Measurements from ENCODE around the gene RTN1. TPM values are rescaled to one million over a fixed set of nuclear protein-coding genes. Genes with fewer than 3 reads are reported as not detected.

Gene RTN1, protein sequence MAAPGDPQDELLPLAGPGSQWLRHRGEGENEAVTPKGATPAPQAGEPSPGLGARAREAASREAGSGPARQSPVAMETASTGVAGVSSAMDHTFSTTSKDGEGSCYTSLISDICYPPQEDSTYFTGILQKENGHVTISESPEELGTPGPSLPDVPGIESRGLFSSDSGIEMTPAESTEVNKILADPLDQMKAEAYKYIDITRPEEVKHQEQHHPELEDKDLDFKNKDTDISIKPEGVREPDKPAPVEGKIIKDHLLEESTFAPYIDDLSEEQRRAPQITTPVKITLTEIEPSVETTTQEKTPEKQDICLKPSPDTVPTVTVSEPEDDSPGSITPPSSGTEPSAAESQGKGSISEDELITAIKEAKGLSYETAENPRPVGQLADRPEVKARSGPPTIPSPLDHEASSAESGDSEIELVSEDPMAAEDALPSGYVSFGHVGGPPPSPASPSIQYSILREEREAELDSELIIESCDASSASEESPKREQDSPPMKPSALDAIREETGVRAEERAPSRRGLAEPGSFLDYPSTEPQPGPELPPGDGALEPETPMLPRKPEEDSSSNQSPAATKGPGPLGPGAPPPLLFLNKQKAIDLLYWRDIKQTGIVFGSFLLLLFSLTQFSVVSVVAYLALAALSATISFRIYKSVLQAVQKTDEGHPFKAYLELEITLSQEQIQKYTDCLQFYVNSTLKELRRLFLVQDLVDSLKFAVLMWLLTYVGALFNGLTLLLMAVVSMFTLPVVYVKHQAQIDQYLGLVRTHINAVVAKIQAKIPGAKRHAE
- 0.12 and 0.34 TPM in 2 replicates for total RNA-seq

DNA sequence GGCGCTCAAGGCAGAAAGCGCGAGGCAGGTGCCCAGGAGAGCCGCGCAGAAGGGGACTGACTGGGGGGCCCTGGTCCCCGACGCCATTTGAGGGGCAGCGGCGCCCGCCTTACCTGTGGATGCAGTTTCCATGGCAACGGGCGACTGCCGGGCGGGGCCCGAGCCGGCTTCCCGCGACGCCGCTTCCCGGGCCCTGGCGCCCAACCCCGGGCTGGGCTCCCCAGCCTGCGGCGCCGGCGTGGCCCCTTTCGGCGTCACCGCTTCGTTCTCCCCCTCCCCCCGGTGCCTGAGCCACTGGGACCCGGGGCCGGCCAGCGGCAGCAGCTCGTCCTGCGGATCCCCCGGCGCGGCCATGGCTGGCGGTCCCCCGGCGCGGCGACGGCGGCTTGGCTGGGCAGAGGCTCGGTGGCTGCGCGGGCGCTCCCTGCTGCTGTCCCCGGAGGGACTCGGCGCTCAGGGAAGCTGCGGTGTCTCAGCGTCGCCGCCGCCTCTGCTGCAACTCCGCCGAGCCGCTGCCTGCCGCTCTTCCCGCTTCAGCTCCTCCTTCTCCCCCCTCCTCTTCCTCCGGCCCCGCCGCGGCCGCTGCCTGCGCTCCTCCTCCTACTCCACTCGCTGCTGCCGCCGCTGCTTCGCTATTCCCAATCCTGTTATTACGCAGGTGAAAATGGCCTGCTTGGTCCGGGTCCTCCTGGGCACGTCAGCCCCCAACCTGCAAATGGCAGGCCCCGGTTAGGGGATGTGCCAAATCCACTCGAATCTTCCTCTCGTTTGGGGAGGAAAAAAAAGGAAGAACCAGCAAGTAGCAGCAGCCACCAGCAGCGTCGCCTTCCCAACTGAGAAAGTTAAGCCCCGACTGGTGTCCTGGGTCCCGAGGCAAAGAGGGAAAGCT, at the start of gene RTN1:
Gene RTN1, minus strand, starts transcription at position 500 of the 889 bp plus-strand sequence. Its CDS starts 146 bp downstream, at position 354.

DNA sequence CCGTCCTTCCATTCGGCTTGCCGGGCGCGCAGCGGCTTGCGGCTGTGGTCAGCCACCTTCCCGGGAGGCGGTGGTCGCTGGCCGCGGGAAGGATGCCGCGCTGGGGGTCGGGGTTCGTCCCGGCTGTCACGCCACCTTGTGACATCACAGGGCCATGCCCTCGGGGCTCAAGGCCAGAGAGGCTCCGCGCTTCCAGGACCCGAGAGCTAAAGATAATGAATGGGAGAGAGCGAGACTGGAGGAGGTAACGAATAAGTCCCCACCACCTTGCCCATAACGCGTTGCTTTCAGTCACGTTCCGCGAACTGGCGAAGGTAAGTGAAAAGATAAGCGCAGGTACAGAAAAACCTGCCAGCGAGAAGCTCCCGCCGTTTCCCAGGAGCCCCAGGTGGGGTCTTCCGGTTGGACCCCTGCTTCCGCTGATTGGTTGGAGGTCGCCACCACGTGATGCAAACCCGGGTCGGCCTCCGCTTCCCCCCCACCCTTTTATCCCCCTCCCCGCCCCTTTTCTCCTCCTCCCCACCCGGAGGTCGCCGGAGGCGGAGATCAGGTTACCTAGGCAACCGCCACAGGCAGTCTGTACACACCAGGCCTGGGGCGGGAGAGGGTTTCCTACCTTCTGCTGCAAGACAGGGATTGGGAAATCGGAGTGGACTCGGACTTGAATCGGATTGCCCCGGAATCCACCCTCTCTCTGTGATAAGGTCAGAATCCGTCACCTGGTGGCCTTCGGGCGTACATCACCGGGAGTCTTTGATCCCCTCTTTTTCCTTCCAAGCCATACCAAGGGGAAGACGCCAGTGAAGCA, 49.2 kb upstream of the RTN1 start, which contains the start of gene LRRC9:
Gene LRRC9, plus strand, starts transcription at position 575 of the 808 bp plus-strand sequence.

DNA sequence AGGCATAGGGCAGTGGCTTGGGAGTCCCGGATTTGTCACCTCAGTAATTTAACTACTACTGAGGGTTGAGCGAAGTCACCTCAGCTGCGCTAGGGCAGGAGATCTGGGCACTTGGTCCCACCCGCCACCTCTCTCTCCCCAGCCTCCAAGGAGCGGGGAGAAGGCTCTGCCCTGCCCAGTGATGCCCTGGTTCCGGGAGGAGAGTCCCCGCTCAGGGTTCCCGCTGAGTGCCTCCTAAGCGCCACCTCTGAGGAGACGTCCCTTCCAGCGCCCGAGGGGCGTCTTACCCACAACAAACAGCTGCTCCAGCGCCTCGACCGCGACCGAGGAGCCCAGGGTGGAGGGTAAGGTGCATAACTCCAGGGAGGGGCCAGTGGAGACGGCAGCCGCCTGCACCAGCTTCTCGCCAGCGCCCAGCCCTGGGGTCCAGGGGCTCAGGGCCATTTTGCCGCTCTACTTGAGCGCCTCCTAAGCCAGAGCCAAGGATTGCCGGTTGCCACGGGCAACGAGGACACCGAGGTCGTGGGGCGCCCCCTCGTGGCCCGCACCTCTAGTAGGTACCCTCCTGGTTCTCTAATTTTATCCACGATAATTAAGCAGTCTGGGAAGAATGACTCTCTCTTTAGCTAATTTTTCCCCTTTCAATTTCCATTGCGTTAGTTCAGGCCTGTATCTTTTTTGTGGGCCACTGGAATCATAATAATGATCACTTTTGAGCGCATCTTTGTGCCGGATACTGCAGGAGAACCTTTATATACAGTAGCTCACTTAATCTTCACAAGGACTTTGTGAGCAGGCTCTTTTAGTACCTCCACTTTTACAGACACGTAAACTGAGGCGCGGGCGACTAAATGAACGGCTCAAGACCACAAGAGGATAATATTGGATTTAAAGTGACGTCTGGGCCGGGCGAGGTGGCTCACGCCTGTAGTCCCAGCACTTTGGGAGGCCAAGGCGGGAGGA, 294.0 kb downstream of the RTN1 start, which contains the start of gene CCDC175:
Gene CCDC175, minus strand, starts transcription at position 481 of the 963 bp plus-strand sequence. Its CDS starts 37 bp downstream, at position 444.

Other genes with a start within 250 kb of the RTN1 start
- gene LRRC9, start 49.4 kb upstream of the RTN1 start, total RNA-seq: not detected in 2 replicates
- gene PCNX4, start 221.1 kb upstream of the RTN1 start, total RNA-seq: 51.6 and 60.3 TPM in 2 replicates

Data from cardiac ventricle fibroblast (primary cell).